Kidney epithelial cell (primary cell): ENCODE data around the gene RGS9. TPM values are rescaled to one million over a fixed set of nuclear protein-coding genes. Genes with fewer than 3 reads are reported as not detected.
A peak's percentile ranks its signal among the peaks of the same experiment; 100 is the strongest.

Experiments used
- DNase-seq: peaks from one replicate; pipeline ENCODE4 v3.0.0-alpha.2; 2010; ENCODE audit warnings: low read depth
- H3K27me3 ChIP-seq: 2 replicates; pipeline ENCODE4 v1.6.0; 2011; ENCODE audit warnings: low read length; ENCODE audit not compliant: control insufficient read depth, insufficient read depth
- H3K36me3 ChIP-seq: 2 replicates; pipeline ENCODE4 v1.5.1; 2011; ENCODE audit warnings: low read length; ENCODE audit not compliant: control insufficient read depth, insufficient read depth
- H3K4me3 ChIP-seq: 2 replicates; pipeline ENCODE4 v1.5.1; 2011; ENCODE audit warnings: low read depth, mild to moderate bottlenecking, control low read depth, low read length
- total RNA-seq: library from RNA; depleted of rRNA; stranded (reverse); fragments of >200 nt; gene quantifications from 2 replicates; pipeline ENCODE4 v1.2.3, GENCODE V29; 2015
- TF ChIP-seq, protein P1 (sequence below): IDR thresholded peaks from 2 replicates; pipeline ENCODE4 v1.5.1; 2011; ENCODE audit warnings: mild to moderate bottlenecking, moderate library complexity, low read length, control low read depth, inconsistent platforms; ENCODE audit not compliant: insufficient read depth, poor library complexity, severe bottlenecking

The RGS9 gene
- total RNA-seq, 1 donor from 2014 or later, result 7.5 TPM

DNA sequence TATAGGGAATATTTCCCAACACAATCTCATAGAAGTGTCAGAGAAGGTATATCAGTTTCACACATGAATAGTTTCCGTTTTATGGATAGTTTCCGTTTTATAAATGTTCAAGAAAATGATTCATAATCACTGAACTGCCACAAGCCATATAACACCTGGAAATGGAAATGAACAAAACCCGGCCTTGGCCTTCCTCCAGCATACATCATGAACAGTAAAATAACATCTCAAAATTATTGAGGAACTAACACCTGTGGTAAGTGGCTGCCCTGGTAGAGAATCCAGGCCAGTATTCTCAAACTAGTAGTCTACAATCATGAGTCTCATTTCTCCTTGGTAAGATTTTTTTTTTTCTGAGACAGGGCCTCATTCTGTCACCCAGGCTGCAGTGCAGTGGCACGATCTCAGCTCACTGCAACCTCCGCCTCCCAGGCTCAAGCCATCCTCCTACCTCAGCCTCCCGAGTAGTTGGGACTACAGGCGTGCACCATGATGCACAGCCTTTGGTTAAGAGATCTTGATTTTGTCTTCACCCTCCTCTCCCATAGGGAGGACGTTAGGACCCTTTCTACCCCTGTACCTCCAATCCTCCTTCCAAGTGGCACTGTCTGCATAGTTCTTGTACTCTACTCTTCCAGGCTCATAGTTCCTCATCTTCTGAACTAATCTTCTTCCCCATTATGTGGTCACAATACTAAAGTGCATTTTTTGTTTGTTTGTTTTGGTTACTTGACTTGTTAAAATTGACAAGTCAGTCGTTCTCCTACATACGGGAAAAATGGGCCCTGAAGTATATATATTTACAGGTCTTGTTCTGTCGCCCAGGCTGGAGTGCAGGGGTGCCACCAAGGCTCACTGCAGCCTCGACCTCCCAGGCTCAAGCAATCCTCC is 15.0 kb upstream of the RGS9 start:
- TF ChIP-seq, protein P1, sequence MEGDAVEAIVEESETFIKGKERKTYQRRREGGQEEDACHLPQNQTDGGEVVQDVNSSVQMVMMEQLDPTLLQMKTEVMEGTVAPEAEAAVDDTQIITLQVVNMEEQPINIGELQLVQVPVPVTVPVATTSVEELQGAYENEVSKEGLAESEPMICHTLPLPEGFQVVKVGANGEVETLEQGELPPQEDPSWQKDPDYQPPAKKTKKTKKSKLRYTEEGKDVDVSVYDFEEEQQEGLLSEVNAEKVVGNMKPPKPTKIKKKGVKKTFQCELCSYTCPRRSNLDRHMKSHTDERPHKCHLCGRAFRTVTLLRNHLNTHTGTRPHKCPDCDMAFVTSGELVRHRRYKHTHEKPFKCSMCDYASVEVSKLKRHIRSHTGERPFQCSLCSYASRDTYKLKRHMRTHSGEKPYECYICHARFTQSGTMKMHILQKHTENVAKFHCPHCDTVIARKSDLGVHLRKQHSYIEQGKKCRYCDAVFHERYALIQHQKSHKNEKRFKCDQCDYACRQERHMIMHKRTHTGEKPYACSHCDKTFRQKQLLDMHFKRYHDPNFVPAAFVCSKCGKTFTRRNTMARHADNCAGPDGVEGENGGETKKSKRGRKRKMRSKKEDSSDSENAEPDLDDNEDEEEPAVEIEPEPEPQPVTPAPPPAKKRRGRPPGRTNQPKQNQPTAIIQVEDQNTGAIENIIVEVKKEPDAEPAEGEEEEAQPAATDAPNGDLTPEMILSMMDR, result no peak
- no peaks in the 10 kb centered on the region for H3K36me3 ChIP-seq
- H3K4me3 ChIP-seq, result no peak overlapping the region
- no peaks in the 10 kb centered on the region for H3K27me3 ChIP-seq
- no peak for DNase-seq

DNA sequence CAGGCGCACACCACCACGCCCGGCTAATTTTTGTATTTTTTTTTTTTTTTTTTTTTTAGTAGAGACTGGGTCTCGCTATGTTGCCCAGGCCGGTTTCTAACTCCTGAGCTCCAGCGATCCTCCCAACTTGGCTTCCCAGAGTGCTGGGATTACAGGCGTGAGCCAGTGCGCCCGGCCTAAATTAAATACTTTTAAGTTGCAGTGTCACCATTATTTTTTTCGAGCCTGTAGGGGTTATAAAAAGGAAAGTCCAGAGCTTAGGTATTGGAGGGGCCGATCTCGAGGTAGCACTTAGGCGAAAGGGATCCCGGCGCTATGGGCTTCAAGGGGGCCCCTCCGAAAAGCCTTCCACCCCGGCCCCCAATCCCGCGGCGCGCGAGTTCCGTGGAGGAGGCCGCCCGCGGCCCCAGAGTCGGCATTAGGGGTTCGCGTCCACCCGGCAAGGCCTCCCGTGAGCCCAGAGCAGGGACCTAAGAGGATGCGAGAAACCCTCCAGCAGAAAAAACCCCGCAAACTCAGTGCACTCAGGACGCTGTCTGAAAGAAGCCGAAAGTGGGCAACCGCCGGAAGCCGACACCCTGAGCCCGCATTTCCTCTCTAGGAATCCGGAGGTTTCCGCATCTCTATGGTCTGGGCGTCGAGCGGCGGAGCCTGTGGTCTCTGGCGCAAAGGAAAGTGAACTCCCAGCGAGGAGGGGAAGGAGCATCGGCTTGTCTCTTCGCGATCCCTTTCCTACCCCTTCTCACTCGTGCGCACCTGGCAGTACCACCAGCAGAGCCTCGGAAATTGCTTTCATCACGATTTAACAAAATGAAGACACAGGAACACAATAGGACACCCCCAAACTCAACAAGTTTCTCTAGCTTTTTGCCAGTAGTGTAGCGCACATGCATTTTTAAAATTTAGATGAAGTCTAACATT is 14.1 kb upstream of the RGS9 start:
- no peak for DNase-seq
- H3K4me3 ChIP-seq, result peak overlapping the region; percentile 85
- TF ChIP-seq, protein P1, result no peak
- no peaks in the 10 kb centered on the region for H3K27me3 ChIP-seq
- no peaks in the 10 kb centered on the region for H3K36me3 ChIP-seq

DNA sequence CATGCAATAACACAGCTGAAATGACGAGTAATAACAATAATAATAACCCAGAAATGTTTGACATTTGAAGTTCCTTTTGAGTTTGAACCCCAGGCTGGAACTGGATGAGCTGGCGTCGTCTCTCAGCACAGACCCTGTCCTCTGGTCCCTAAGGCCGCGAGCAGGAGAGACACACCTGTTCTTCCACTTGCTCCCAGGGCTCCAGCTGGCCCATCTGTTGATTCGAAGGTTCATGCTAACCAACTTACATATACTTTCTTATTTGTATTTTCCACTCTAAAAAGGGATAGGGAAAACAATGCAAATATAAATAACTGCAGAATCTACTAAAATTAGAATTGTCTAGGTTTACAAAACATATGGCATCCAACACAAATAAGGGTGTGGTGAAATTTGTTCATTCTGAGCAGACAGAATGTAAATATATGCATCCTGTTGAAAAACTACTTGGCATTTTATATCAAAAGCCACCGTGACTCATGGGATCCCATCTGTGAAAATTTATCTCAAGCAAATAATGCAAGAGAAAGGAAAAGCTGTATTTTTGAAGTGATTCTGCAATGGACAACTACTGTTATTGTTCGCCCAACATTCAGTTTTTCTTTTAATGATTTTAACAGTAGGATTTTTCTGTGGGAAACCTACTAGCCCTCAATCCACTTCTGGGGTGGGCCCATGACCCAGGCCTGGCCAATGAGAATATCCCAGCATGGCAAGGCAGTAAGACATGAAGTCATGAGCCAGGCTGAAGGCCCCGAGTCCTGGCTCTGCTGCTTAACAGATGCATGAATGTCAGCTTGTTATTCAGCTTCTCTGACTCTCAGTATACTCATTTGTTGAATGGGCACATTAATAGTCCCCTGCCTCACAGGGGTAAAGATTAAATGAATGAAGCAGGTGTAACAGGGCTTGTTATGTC is 13.2 kb upstream of the RGS9 start:
- H3K36me3 ChIP-seq, result no peaks in the 10 kb centered on the region
- TF ChIP-seq, protein P1, result no peak
- peak overlapping the region; percentile 85 for H3K4me3 ChIP-seq
- peaks cover 1% of the 10 kb centered on the region for H3K27me3 ChIP-seq
- DNase-seq, result no peak

DNA sequence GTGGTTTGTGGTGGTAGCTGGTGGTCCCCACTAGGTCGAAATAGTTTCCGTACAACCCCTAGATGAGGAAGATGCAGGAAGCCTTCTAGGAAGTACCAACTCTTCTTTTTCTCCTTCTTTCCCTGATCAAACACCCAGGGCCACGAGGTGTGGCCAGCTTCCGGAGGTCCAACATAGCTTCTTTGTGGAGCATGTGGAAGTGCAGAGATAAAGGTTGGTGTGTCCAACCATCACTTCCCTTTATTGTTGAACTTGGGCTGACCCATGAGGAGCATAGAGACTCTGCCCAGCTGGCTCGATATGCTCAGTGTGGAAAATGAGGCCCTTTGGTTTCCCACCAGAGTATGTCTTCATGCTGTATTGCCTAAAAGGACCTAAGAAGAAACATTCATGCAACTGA is 6.3 kb upstream of the RGS9 start:
- no peaks in the 10 kb centered on the region for H3K36me3 ChIP-seq
- H3K27me3 ChIP-seq, result peaks cover 7% of the 10 kb centered on the region
- no peak for DNase-seq
- TF ChIP-seq, protein P1, result no peak
- H3K4me3 ChIP-seq, result no peak overlapping the region

DNA sequence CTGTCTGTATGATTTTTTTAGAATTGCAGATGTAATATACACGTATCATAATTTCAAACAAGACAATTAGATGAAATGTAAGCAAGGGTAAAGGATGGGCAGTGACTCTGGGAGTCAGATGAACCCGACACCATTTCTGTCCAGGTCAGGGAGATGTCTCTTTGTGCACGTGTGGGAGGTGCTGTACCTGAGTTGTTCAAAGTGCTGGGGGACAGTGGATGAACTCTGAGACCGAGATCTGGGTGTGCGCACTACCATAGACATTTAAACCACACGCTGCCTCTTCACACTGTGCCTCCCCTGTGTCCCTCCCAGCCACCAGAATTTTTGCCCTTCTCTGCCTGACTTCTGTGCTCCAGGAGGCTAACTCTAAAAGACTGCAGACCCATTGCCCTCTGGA is 5.9 kb upstream of the RGS9 start:
- no peak for DNase-seq
- TF ChIP-seq, protein P1, result no peak
- Histone ChIP-seq H3K4me3 (no peak overlapping the region), H3K27me3 (peaks cover 7% of the 10 kb centered on the region), H3K36me3 (no peaks in the 10 kb centered on the region)
